ENCODE measurements around the gene AQR.
"Not testable (repeated sequence)": the region's sequence is repeated elsewhere in the genome, so short reads cannot be mapped to it uniquely, and the experiment has no call there.

Gene AQR

GRCh38 chr15:34969340-34970097, at the start of gene AQR:
TSS of gene AQR (minus strand) at chr15:34969742. CDS start at chr15:34969613, 129 bp downstream.
- peak; percentile 91 for DNase-seq

GRCh38 chr15:35014241-35014640, 44.7 kb upstream of the AQR start:
- DNase-seq: no peak

GRCh38 chr15:35013370-35013769, 43.8 kb upstream of the AQR start:
- no peak for DNase-seq

- no peak for DNase-seq
These were observed 37.9 kb upstream of the AQR start for GRCh38 chr15:35007397-35007796.

- DNase-seq: no peak
These were observed 36.4 kb upstream of the AQR start for GRCh38 chr15:35005933-35006332.

GRCh38 chr15:35003928-35004327, 34.4 kb upstream of the AQR start:
- DNase-seq: no peak

- no peak for DNase-seq
These were observed 31.0 kb upstream of the AQR start for GRCh38 chr15:35000511-35000910.

GRCh38 chr15:34999906-35000305, 30.4 kb upstream of the AQR start:
- DNase-seq: no peak

GRCh38 chr15:34994925-34995324, 25.4 kb upstream of the AQR start:
- DNase-seq: no peak

- no peak for DNase-seq
These were observed 24.3 kb upstream of the AQR start for GRCh38 chr15:34993877-34994276.

GRCh38 chr15:34993412-34993811, 23.9 kb upstream of the AQR start:
- no peak for DNase-seq

- peak; percentile 45 for DNase-seq
These were observed 18.7 kb upstream of the AQR start, which contains the start of gene ZNF770 for GRCh38 chr15:34988027-34988902. TSS of gene ZNF770 (minus strand) at chr15:34988287. CDS start at chr15:34983434, 4,853 bp downstream.

GRCh38 chr15:34987609-34988026, 18.1 kb upstream of the AQR start:
- no peak for DNase-seq

GRCh38 chr15:34986771-34987480, 17.4 kb upstream of the AQR start:
- no peak for DNase-seq

- no peak for DNase-seq
These were observed 16.8 kb upstream of the AQR start for GRCh38 chr15:34986326-34986725.

GRCh38 chr15:34984889-34985630, 15.5 kb upstream of the AQR start:
- no peak for DNase-seq

GRCh38 chr15:34976743-34977142, 7.2 kb upstream of the AQR start:
- no peak for DNase-seq

- DNase-seq: no peak
These were observed 6.5 kb upstream of the AQR start for GRCh38 chr15:34976073-34976472.

GRCh38 chr15:34973512-34973911, 4.0 kb upstream of the AQR start:
- no peak for DNase-seq

- not testable (repeated sequence) for DNase-seq
These were observed 629 bp upstream of the AQR start for GRCh38 chr15:34970098-34970643.

- DNase-seq: no peak
These were observed 5.3 kb downstream of the AQR start for GRCh38 chr15:34964277-34964676.

GRCh38 chr15:34953851-34954250, 15.7 kb downstream of the AQR start:
- DNase-seq: no peak
